Tibial artery (tissue), 4 donors: Measurements from ENCODE around the gene RNASE3.
"Not testable (repeated sequence)": the region's sequence is repeated elsewhere in the genome, so short reads cannot be mapped to it uniquely, and the experiment has no call there.

ENCODE experiments used
- DNase-seq, 2 donors: peaks; one replicate each; pipeline ENCODE4 v3.0.0-alpha.2; 2019
- H3K27ac ChIP-seq, 2 donors: fragments of 200-600 bp; sonication (generic) in 1 of 2; 1 replicate in 1 of 2; 2 replicates in 1 of 2; pipeline ENCODE4 v1.5.1; 2018 to 2019; ENCODE audit warnings: mild to moderate bottlenecking in 1 of 2
- H3K27me3 ChIP-seq, 2 donors: fragments of 200-600 bp; sonication (generic) in 1 of 2; one replicate each; pipeline versions ENCODE4 v1.5.1 to v1.6.0; 2016 to 2019
- H3K36me3 ChIP-seq, 3 donors: fragments of 200-600 bp; sonication (generic) in 2 of 3; one replicate each; pipeline ENCODE4 v1.5.1; 2016 to 2019; ENCODE audit warnings: mild to moderate bottlenecking in 2 of 3
- H3K4me1 ChIP-seq, 4 donors: fragments of 200-600 bp; sonication (generic) in 2 of 4; 1 replicate in 3 of 4; 2 replicates in 1 of 4; pipeline ENCODE4 v1.5.1; 2016 to 2019
- H3K4me3 ChIP-seq, 2 donors: fragments of 200-600 bp; sonication (generic) in 1 of 2; 1 replicate in 1 of 2; 2 replicates in 1 of 2; pipeline ENCODE4 v1.5.1; 2018 to 2019; ENCODE audit warnings: mild to moderate bottlenecking in 2 of 2
- H3K9me3 ChIP-seq, 3 donors: fragments of 200-600 bp; sonication (generic) in 1 of 3; one replicate each; pipeline ENCODE4 v1.5.1; 2016 to 2019
- CTCF ChIP-seq, 2 experiments: fragments of 200-600 bp in 1 of 2; fragments of 450-650 bp in 1 of 2; IDR thresholded peaks; one replicate each; pipeline ENCODE4 v1.5.1; 2017 to 2019; ENCODE audit warnings: antibody characterized with exemption in 2 of 2, mild to moderate bottlenecking in 1 of 2, moderate library complexity in 1 of 2
- intact Hi-C: fragments of 100-400 bp; cut with DNase I; formaldehyde crosslinking; loops from one replicate; pipeline ENCODE4 v1.15.0; 2023; ENCODE audit warnings: low total_unique reads

Gene RNASE3

GRCh38 chr14:20873370-20874177 lies 17.6 kb upstream of the RNASE3 start:
- H3K27ac ChIP-seq: no peak overlapping the region
- H3K4me3 ChIP-seq: peak overlapping the region in 1 of 2 donors; percentile 15
- peaks cover 0 to 5% (median 2%) of the 10 kb centered on the region in 4 donors for H3K4me1 ChIP-seq
- H3K9me3 ChIP-seq: no peaks in the 10 kb centered on the region
- no peaks in the 10 kb centered on the region for H3K36me3 ChIP-seq
- peak; percentile 38 to 69 for TF ChIP-seq CTCF (IDR thresholded peaks at IDR 0.05)
- intact Hi-C loops: no loop called here
- peak; percentile 78 to 85 for DNase-seq
- H3K27me3 ChIP-seq: peaks cover 0 to 14% of the 10 kb centered on the region in 2 donors

- H3K4me3 ChIP-seq: no peak overlapping the region
- no peak overlapping the region for H3K27ac ChIP-seq
- no peaks in the 10 kb centered on the region for H3K9me3 ChIP-seq
- H3K27me3 ChIP-seq: peaks cover 0 to 2% of the 10 kb centered on the region in 2 donors
- peaks cover 0 to 5% (median 2%) of the 10 kb centered on the region in 4 donors for H3K4me1 ChIP-seq
- no peak for DNase-seq
- no peak for TF ChIP-seq CTCF (IDR thresholded peaks at IDR 0.05)
- intact Hi-C loops: no loop called here
- no peaks in the 10 kb centered on the region for H3K36me3 ChIP-seq
Observed at GRCh38 chr14:20877016-20877415, 14.2 kb upstream of the RNASE3 start.

- DNase-seq: no peak
- Histone ChIP-seq H3K27me3 (no peaks in the 10 kb centered on the region), H3K27ac (no peak overlapping the region), H3K4me1 (peaks cover 0 to 2% (median under 1%) of the 10 kb centered on the region in 4 donors), H3K4me3 (no peak overlapping the region), H3K36me3 (no peaks in the 10 kb centered on the region), H3K9me3 (no peaks in the 10 kb centered on the region)
- no peak for TF ChIP-seq CTCF (IDR thresholded peaks at IDR 0.05)
- intact Hi-C loops: no loop called here
Observed at GRCh38 chr14:20878695-20879094, 12.5 kb upstream of the RNASE3 start.

- H3K9me3 ChIP-seq, DNase-seq, H3K27ac ChIP-seq, intact Hi-C loops, H3K27me3 ChIP-seq, H3K4me3 ChIP-seq, H3K36me3 ChIP-seq, H3K4me1 ChIP-seq: not testable (repeated sequence)
Observed at GRCh38 chr14:20881229-20881628, 10.0 kb upstream of the RNASE3 start.

- DNase-seq, H3K27me3 ChIP-seq, intact Hi-C loops, H3K4me1 ChIP-seq, H3K36me3 ChIP-seq, H3K4me3 ChIP-seq, H3K27ac ChIP-seq, H3K9me3 ChIP-seq: not testable (repeated sequence)
Observed at GRCh38 chr14:20882787-20883186, 8.4 kb upstream of the RNASE3 start.

- DNase-seq, H3K27me3 ChIP-seq, intact Hi-C loops, H3K27ac ChIP-seq, H3K4me3 ChIP-seq, H3K4me1 ChIP-seq, H3K36me3 ChIP-seq, H3K9me3 ChIP-seq: not testable (repeated sequence)
Observed at GRCh38 chr14:20888411-20888810, 2.8 kb upstream of the RNASE3 start.

GRCh38 chr14:20895322-20895721 lies 4.1 kb downstream of the RNASE3 start:
- intact Hi-C loops, H3K4me1 ChIP-seq, H3K4me3 ChIP-seq, H3K27me3 ChIP-seq, H3K9me3 ChIP-seq, H3K36me3 ChIP-seq, H3K27ac ChIP-seq, DNase-seq: not testable (repeated sequence)
